HG03196 (cell line): ENCODE results near the gene USPL1.
"Not testable (repeated sequence)": the region's sequence is repeated elsewhere in the genome, so short reads cannot be mapped to it uniquely, and the experiment has no call there.

Source experiments
- ATAC-seq: cut with Tn5 transposase; IDR thresholded peaks from one replicate; pipeline ENCODE4 v1.9.1; 2021; ENCODE audit not compliant: unreplicated experiment

The USPL1 gene

GRCh38 chr13:30615866-30616541 lies 1.7 kb upstream of the USPL1 start:
- no peak for ATAC-seq

GRCh38 chr13:30616927-30617314 lies 799 bp upstream of the USPL1 start:
- peak; percentile 29 for ATAC-seq

DNA sequence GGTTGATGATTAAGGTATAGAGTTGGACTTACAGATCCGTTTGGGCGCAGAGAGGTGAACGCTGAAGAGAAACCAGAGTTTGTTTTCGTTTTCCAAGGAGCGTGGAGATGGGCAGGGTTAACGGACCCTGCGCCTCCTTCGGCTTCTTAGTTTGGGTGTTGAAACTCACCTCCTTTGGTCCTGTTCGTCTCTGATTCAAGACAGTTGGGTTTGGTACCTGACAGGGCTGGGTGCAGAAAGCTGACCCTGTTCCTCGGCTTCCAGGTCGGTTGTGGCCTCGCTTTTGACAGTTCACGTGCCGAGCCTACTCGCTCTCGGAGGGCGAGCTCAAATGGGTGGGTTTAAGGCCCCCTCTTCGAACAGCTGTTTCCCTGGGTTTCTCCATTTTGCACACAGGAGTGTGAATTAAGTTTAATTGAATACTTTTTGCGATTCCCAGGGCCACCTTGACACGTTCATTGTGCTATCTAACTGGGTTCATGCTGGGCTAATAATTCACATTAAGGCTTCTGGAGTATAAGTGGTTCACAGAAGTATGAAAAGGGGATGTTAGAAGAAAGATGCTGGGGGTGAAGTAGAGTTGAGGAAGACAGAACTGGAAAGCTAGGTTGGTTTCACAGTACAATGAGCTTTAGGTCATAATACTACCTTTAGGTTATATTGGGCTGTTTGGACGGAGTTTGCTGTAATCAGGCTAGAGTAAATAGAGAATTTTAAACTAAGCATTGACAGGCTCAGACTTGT lies 638 bp downstream of the USPL1 start:
- peak; percentile 2 for ATAC-seq

DNA sequence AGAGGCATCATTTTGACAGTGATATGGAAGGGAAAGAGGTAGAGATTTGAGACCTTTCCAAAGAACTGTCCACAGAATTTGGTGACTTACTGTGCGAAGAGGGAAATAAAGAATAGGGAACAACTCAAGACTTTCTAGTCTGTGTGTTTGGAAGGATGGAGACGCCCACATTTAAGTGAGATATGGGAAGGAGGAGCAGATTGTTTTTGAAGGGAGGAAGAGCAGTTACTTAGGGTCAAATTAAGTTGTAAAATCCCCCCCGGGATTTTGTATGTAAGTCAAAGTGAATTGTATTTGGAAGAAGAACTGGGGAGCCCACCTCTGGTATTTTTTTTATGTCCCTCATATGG lies 1.2 kb downstream of the USPL1 start:
- ATAC-seq, result no peak

GRCh38 chr13:30619731-30620130 lies 2.0 kb downstream of the USPL1 start:
- ATAC-seq, result no peak

- no peak for ATAC-seq
Observed at GRCh38 chr13:30620941-30621340, 3.2 kb downstream of the USPL1 start.

DNA sequence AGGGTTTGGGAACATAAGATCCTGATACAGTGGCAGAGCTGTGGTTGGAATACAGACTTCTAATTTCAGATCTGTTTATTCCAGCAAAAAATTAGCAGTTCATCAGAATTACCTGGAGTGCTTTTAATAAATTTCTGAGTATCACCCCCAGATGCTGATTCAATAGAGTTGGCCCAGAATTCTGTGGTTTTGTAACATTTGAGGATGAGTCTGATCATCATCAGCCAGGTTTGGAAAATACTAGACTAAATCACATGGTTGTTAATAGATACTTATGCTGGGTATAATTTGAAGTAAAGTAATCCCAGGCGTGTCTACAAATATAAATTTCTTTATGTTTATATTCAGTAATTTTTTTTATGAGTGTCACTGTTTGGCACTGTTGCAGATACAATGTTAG lies 4.8 kb downstream of the USPL1 start:
- ATAC-seq, result no peak

GRCh38 chr13:30623392-30623791 lies 5.7 kb downstream of the USPL1 start:
- ATAC-seq, result no peak

GRCh38 chr13:30624630-30625029 lies 6.9 kb downstream of the USPL1 start:
- no peak for ATAC-seq

DNA sequence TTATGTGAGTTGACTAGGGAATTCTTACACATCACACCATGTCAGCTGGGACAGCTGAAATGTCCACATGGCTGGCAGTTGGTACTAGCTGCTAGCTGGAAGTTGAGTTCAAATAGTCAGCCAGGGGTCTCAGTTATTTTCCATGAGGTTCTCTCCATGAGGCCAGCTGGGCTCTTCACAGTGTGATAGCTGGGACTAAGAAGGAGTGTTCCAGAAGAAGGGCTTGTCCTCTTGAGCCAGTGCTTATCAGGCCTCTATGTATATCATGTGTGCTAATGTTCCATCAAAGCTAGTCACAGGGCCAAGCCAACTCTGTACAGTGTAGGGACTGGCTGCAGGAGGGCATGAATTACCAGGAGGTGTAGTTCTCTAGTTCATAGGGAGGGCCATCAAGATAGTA lies 11.8 kb downstream of the USPL1 start:
- no peak for ATAC-seq

DNA sequence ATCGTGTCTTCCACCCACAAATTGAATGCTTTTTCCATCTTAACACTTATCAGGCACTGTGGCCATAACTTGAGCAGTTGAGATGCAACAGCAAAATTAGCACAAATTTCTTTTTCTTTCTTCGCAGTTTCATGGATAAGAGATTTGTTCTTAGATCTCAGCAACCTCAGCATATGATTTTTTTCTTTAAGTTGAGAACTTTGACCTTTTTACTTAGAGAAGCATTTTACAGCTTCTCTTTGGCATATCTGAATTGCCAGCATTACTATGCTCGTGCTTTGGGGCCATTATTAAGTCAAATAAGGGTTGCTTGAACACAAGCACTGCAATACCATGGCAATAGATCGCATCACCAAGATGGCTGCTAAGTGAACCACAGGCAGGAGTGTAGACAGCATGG lies 16.1 kb downstream of the USPL1 start:
- ATAC-seq, result no peak

DNA sequence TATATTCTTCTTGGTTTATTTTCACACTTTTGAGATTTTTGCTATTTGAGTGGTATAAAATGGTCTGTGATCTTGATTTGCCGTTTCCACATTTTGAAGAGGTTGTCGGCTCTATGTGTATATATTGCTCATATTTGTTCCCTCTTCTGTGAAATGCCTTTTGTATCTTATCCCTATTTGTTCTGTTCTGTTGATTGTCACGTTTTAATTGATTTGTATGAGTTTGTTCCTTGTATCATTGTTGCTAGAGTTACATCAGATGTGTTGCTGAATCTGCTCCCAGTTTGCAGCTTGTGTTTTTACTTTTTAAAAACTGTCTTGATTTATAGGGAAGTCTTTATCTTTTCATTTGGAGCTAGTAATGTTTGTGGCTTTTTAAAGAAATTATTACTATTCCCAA lies 17.1 kb downstream of the USPL1 start:
- no peak for ATAC-seq

- no peak for ATAC-seq
Observed at GRCh38 chr13:30638301-30638700, 20.6 kb downstream of the USPL1 start.

DNA sequence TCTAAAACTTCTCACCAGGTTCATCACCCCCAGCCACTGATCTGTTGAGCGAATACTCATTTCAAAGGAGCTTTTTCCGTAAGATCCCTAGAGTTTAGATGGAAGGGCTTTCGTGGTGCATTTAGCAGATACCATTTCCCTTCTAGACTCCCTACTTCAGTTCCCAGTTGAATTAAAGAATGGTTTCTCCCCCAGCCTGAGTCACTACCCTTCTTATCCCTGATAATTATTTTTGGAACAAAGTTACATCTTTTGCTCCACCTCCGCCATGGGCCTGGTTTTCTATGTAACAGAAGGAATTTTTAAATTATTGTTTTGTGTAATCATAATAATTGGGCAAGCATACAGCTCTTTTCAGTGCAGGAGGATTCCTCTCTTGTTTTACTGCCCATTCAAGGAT lies 22.0 kb downstream of the USPL1 start:
- no peak for ATAC-seq

DNA sequence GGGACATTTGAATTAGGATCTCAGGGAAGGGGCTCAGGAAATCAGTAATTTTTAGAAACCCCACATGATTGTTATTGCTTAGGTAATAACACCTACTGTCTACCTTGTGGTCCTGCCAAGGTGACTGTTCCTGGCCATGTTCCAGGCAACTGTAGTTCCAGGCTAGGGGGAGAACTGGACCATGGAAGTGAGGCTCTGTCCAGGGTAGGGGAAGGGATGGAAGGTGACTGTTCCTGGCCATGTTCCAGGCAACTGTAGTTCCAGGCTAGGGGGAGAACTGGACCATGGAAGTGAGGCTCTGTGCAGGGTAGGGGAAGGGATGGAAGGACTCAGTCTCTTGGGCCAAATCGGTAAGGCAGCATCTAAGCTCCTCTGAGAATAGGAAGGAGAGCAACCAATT lies 23.5 kb downstream of the USPL1 start:
- not testable (repeated sequence) for ATAC-seq

DNA sequence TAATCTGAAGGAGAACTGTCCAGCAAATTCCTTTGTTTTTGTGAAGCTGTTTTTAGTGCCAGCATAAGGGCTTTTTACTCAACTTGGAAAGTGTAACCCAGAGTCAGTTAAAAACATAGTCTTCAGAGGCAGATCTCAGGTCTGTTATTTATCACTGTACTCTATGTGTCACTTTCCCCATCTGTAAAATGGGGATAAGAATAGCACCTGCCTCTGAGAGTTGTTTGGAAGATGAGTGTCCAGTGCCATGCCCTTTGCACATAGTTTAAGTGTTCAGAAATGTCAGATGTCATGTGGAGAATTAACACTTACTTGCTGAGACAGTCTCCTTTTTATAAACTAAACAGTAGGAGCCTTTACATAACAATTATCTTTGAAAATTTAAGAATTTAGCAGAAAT lies 27.9 kb downstream of the USPL1 start:
- ATAC-seq, result no peak

GRCh38 chr13:30647420-30647819 lies 29.7 kb downstream of the USPL1 start:
- no peak for ATAC-seq

DNA sequence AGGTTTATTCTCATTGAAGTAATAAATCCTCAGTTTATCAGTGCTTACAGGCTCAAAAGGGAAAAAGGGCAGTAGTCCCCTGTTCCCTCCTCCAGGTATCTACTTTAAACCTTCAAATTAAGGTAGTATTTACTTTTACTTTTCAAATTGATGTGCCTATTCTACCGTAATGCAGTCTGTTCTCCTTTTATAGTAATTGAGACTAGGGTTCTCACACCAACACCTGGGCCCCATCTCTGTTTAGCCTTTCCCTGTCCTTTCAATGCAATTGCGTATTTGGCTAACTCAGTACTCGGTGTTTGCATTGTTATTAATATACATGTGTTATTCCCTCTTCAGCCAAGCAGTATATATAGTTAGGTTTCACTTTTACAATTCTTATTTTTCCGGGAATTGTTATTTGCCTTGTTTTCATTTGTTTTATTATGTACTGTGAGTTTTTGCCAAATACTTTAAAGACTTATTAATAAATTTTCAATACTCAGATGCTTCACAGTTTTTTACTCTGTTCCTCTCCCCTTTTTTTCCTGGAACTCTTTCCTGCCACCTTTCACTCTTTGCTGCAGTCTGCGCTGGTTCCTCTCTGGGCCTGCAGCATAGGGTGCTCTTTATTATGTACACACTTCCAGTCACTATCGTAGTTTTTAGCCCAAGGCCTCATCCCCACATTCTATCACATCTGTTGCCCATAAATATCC lies 30.3 kb downstream of the USPL1 start:
- no peak for ATAC-seq

GRCh38 chr13:30648522-30649012 lies 30.8 kb downstream of the USPL1 start:
- no peak for ATAC-seq

DNA sequence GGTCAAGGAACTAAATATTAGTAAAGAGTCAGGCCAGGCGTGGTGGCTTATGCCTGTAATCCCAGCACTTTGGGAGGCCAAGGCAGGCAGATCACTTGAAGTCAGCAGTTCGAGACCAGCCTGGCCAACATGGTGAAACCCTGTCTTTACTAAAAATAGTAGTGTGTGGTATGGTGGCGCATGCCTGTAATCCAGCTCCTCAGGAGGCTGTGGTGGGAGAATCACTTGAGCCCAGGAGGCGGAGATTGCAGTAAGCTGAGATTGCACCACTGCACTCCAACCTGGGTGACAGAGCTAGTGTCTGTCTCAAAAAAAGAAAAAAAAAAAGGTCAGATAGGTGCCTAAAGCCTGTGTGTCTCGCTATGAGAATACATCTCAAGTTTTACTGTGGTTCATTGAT lies 33.9 kb downstream of the USPL1 start:
- ATAC-seq, result not testable (repeated sequence)

GRCh38 chr13:30652746-30653386 lies 35.1 kb downstream of the USPL1 start:
- no peak for ATAC-seq

DNA sequence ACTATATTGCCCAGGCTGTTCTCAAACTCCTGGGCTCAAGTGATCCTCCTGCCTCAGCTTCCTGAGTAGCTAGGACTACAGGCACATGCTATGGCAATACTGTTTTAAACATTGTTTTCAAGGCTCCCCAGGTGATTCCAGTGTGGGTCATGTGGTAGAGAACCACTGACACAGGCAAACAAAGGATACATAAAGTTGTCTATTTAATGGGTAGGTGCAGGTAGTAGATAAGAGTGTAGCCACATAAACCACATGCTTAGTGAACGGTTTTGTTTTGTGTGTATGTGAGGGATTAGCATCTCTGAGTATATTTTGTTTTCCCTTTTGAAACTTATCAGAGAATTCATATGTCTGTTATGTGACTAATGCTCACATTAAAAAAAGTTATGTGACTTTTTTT lies 36.7 kb downstream of the USPL1 start:
- ATAC-seq, result no peak
